Measurements from ENCODE around the gene EPAS1. TPM values are rescaled to one million over a fixed set of nuclear protein-coding genes. Genes with fewer than 3 reads are reported as not detected.
A peak's percentile ranks its signal among the peaks of the same experiment; 100 is the strongest.

Gene EPAS1
- total and polyA plus RNA-seq, 2 of the 13 experiments (the other 11 are each of a cell fraction or from before 2014, with no cell fraction given) = 47.1 to 182 TPM

GRCh38 chr2:46308629-46309028 lies 11.4 kb downstream of the EPAS1 start (continued):
- TF ChIP-seq AHDC1 (CRISPR knock-in tag; IDR thresholded peaks at IDR 0.05; ENCODE audit: borderline replicate concordance) = peak; percentile 58; the same call in 1 of the 2 replicates
- 0 out of 2 replicates have a peak, but pooled peaks have one; percentile 28 for TF ChIP-seq TARDBP (CRISPR knock-in tag; IDR thresholded peaks at IDR 0.05)
- TF ChIP-seq STAG1 (CRISPR knock-in tag; IDR thresholded peaks at IDR 0.05) = no peak
- TF ChIP-seq ZNF589 (CRISPR knock-in tag; conservative IDR thresholded peaks at IDR 0.05) = no peak
- TF ChIP-seq FOXJ3 (CRISPR knock-in tag; IDR thresholded peaks at IDR 0.05; ENCODE audit: borderline replicate concordance) = peak; percentile 59; the same call in 1 of the 2 replicates
- TF ChIP-seq ELF3 (CRISPR knock-in tag; IDR thresholded peaks at IDR 0.05) = peak; percentile 80
- no peak for TF ChIP-seq PAWR (CRISPR knock-in tag; IDR thresholded peaks at IDR 0.05; ENCODE audit: borderline replicate concordance)
- TF ChIP-seq FOXP1 (IDR thresholded peaks at IDR 0.05) = no peak
- TF ChIP-seq FOXP1 (CRISPR knock-in tag; IDR thresholded peaks at IDR 0.05) = peak; percentile 73
- TF ChIP-seq ZNF138 (CRISPR knock-in tag; IDR thresholded peaks at IDR 0.05; ENCODE audit: low read depth) = no peak
- TF ChIP-seq ZNF256 (CRISPR knock-in tag; conservative IDR thresholded peaks at IDR 0.05) = no peak
- TF ChIP-seq ZC3H13 (CRISPR knock-in tag; IDR thresholded peaks at IDR 0.05) = no peak
- TF ChIP-seq PAXIP1 (CRISPR knock-in tag; conservative IDR thresholded peaks at IDR 0.05) = peak; percentile 88
- TF ChIP-seq RCOR2 (CRISPR knock-in tag; IDR thresholded peaks at IDR 0.05) = peak; percentile 85
- no peak for TF ChIP-seq REPIN1 (CRISPR knock-in tag; IDR thresholded peaks at IDR 0.05; ENCODE audit: borderline replicate concordance, low read depth)
- TF ChIP-seq CENPT (CRISPR knock-in tag; IDR thresholded peaks at IDR 0.05; ENCODE audit: low read depth) = no peak
- TF ChIP-seq EHMT2 (IDR thresholded peaks at IDR 0.05; ENCODE audit: borderline replicate concordance, low read depth, low read length) = no peak
